Mesothelial cell of epicardium (in vitro differentiated cells): ENCODE data around the gene CCP110. TPM values are rescaled to one million over a fixed set of nuclear protein-coding genes. Genes with fewer than 3 reads are reported as not detected.

Experiments
- DNase-seq, 2 experiments: peaks; one replicate each; pipeline ENCODE4 v3.0.0; 2021; ENCODE audit warnings: low spot score in 2 of 2; ENCODE audit not compliant: unreplicated experiment in 2 of 2
- H3K27ac Mint-ChIP-seq: 2 replicates; pipeline ENCODE4 v1.8.0; 2021; ENCODE audit warnings: mixed read lengths
- H3K27me3 Mint-ChIP-seq: 2 replicates; pipeline ENCODE4 v1.8.0; 2021; ENCODE audit warnings: low read depth, mixed read lengths
- H3K36me3 Mint-ChIP-seq: 2 replicates; pipeline ENCODE4 v1.8.0; 2021; ENCODE audit warnings: mixed read lengths
- H3K4me1 Mint-ChIP-seq: 2 replicates; pipeline ENCODE4 v1.8.0; 2021; ENCODE audit warnings: mixed read lengths
- H3K4me3 Mint-ChIP-seq: 2 replicates; pipeline ENCODE4 v1.8.0; 2021; ENCODE audit warnings: mild to moderate bottlenecking, moderate library complexity, mixed read lengths
- H3K9me3 Mint-ChIP-seq: 2 replicates; pipeline ENCODE4 v1.8.0; 2021; ENCODE audit warnings: mixed read lengths
- total RNA-seq: library from RNA; stranded (reverse); gene quantifications from 3 replicates; pipeline ENCODE4 v1.2.1, GENCODE V29; 2021
- TF ChIP-seq, protein P1 (sequence below): fragments of 200-600 bp; sonication (generic); IDR thresholded peaks from one replicate; pipeline ENCODE4 v1.5.0; 2021; ENCODE audit warnings: antibody characterized with exemption; ENCODE audit not compliant: unreplicated experiment

CCP110 gene
- total RNA-seq, 1 donor from 2014 or later = 15.1 TPM

DNA sequence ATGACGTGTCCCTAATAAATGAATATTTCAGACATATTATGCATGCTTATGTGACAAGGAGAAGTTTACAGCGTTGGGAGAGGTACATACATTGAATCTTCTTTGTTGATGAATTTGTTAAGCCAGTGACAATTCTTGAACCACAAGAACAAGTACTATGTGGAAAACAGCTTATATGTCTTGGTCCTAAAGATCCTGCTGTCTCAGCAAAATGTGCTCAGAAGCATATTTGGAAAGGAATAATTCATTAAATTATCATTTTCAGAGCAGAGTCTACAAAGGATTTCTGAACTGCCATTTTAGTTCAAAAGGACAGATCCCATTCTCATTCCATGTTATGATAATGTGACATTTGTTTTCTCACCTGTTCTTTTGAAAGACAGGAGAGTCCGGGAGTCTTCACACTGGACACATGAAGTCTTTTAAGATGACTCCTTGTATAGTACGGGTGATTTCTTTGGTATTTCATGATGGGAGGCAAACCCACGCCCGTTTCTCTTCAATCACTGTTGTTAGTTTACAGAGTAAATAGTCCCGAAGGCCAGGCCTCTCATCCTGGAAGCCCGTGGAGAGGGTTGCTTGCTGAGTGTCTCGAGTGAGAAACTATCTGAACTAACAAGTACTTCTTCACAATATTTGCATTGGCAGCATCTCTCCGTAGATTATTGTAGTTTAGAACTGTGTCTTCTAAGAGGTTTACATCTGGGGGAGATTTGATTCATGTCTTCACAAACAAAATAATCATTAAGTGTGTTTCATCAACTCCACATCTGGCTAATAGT is 58.5 kb downstream of the CCP110 start:
- Mint-ChIP-seq H3K4me3 (no peak overlapping the region), H3K36me3 (peaks cover 59% of the 10 kb centered on the region), H3K9me3 (peaks cover 8% of the 10 kb centered on the region), H3K4me1 (no peaks in the 10 kb centered on the region), H3K27ac (no peak overlapping the region), H3K27me3 (no peaks in the 10 kb centered on the region)
- DNase-seq = no peak
- TF ChIP-seq, protein P1, sequence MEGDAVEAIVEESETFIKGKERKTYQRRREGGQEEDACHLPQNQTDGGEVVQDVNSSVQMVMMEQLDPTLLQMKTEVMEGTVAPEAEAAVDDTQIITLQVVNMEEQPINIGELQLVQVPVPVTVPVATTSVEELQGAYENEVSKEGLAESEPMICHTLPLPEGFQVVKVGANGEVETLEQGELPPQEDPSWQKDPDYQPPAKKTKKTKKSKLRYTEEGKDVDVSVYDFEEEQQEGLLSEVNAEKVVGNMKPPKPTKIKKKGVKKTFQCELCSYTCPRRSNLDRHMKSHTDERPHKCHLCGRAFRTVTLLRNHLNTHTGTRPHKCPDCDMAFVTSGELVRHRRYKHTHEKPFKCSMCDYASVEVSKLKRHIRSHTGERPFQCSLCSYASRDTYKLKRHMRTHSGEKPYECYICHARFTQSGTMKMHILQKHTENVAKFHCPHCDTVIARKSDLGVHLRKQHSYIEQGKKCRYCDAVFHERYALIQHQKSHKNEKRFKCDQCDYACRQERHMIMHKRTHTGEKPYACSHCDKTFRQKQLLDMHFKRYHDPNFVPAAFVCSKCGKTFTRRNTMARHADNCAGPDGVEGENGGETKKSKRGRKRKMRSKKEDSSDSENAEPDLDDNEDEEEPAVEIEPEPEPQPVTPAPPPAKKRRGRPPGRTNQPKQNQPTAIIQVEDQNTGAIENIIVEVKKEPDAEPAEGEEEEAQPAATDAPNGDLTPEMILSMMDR = no peak

DNA sequence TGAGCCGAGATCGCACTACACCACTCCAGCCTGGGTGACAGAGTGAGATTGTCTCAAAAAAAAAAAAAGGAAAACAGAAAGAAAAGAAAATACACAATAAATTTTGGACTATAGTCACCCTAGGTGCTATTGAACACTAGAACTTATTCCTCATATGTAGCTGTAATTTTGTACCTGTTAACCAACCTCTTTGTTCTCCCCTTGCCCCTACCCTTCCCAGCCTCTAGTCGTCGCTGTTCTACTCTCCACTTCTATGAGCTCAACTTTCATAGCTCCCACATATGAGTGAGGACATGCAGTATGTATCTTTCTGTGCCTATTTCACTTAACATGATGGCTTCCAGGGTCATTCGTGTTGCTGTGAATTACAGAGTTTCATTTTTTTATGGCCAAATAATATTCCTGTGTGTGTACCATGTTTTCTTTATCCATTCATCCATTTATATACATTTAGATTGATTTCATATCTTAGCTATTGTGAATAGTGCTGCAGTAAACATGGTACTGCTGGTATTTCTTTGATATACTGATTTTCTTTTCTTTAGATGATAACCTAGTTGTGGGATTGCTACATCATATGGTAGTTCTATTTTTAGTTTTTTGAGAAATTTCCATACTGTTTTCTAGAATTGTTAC is 60.0 kb downstream of the CCP110 start:
- DNase-seq = no peak
- Mint-ChIP-seq H3K4me1 (no peaks in the 10 kb centered on the region), H3K9me3 (peaks cover 8% of the 10 kb centered on the region), H3K27ac (no peak overlapping the region), H3K36me3 (peaks cover 54% of the 10 kb centered on the region), H3K4me3 (no peak overlapping the region), H3K27me3 (no peaks in the 10 kb centered on the region)
- TF ChIP-seq, protein P1 = peak; percentile 70

DNA sequence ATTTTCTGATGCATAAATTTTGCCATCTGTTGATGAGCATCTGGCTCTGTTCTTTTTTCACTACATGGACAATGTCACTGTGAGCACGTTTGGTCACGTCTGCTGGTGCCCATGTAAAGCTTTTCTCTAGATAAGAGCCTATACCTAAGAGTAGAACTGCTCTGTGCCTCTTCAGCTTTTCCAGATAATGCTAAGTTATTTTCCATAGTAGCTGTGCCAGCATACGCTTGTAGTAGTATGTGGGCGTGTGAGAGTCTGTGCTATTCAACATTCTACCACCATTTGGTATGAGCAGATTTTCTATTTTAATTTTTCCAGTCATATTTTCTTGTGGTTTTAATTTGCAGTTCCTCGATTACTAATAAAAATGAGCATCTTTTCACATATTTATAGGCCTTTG is 64.9 kb downstream of the CCP110 start:
- H3K27ac Mint-ChIP-seq = no peak overlapping the region

DNA sequence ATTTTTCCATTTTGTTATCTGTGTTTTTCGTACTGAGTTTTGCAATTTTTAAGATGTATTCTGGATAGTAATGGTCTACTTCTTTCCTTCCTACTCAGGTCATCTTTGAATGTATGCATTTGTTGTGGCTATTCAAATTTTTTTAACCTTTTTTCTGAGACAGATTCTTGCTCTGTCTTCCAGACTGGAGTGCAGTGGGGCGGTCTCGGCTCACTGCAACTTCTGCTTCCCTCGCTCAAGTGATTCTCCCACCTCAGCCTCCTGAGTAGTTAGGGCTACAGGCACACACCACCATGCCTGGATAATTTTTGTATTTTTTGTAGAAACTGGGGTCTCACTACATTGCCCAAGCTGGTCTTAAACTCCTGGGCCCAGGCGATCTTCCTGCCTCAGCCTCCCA is 65.4 kb downstream of the CCP110 start:
- Mint-ChIP-seq H3K36me3 (peaks cover 25% of the 10 kb centered on the region), H3K27me3 (no peaks in the 10 kb centered on the region), H3K4me1 (no peaks in the 10 kb centered on the region), H3K27ac (no peak overlapping the region), H3K4me3 (no peak overlapping the region), H3K9me3 (no peaks in the 10 kb centered on the region)
- TF ChIP-seq, protein P1 = no peak
- DNase-seq = no peak

More for the DNA sequence above, 64.9 kb downstream of the CCP110 start:
- Mint-ChIP-seq H3K9me3 (no peaks in the 10 kb centered on the region), H3K36me3 (peaks cover 30% of the 10 kb centered on the region), H3K27me3 (no peaks in the 10 kb centered on the region), H3K4me1 (no peaks in the 10 kb centered on the region), H3K4me3 (no peak overlapping the region)
- TF ChIP-seq, protein P1 = no peak
- no peak for DNase-seq

DNA sequence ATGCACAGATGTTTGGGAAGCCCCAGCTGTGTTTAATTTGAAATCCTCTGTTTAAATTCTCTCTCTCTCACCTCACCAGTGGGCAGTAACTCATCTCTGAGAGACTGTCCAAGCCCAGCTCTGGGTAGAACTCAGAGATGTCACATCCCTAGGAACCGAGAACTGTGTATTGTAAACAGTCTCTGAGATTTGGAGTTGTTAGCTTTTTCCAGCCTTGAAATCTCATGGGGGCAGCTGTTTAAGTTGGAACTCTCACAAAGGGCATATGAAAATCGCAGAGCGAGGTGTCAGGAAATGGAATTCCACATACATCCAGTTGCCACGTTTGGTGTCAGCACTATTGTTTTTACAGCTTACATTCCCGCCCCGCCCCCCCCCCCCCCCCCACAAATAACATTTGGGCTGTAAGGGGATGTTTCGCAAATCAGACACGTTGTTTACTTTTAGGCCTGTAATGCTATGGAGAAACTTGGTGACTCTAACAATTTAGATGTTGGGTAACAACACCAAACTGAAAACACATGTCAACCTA is 66.1 kb downstream of the CCP110 start:
- TF ChIP-seq, protein P1 = no peak
- no peak for DNase-seq
- no peaks in the 10 kb centered on the region for H3K4me1 Mint-ChIP-seq
- H3K27ac Mint-ChIP-seq = no peak overlapping the region
- H3K9me3 Mint-ChIP-seq = no peaks in the 10 kb centered on the region
- H3K27me3 Mint-ChIP-seq = no peaks in the 10 kb centered on the region
- H3K4me3 Mint-ChIP-seq = no peak overlapping the region
- peaks cover 28% of the 10 kb centered on the region for H3K36me3 Mint-ChIP-seq
